ENCODE measurements around the gene RGS16. TPM values are rescaled to one million over a fixed set of nuclear protein-coding genes. Genes with fewer than 3 reads are reported as not detected.

RGS16 gene
- total RNA-seq, 1 donor from 2014 or later, result 8.1 TPM

- no peak for DNase-seq (ENCODE audit: low spot score in 2 of 2)
- Histone ChIP-seq H3K27ac (no peak overlapping the region), H3K4me1 (peaks cover 0 to 15% of the 10 kb centered on the region in 2 donors), H3K27me3 (no peaks in the 10 kb centered on the region), H3K36me3 (peaks cover 0 to 7% of the 10 kb centered on the region in 2 donors), H3K4me3 (no peak overlapping the region), H3K9me3 (peaks cover 0 to 7% of the 10 kb centered on the region in 2 donors)
- TF ChIP-seq CTCF (IDR thresholded peaks at IDR 0.05), result no peak
- intact Hi-C loops (cut with DNase I), result no loop called here
Observed at GRCh38 chr1:182587093-182587492, 17.1 kb downstream of the RGS16 start.

DNA sequence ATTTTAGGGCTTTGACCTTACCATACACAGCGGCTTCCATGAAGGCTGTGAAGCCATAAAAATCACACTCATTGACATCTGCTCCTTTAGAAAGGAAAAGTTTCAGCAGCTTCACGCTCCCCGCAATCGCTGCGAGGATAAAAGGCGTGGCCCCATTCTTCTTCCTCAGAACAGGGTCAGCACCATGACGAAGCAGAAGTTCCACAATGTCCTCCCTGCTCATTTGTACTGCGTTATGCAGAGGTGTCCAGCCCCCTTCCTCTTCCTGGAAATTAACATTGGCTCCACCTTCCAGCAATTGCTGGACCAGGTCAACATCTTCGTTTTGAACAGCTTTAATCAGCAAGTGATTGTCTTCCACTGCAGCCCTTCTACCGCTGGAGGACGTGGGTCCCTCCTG lies 17.8 kb downstream of the RGS16 start:
- H3K36me3 ChIP-seq, result peaks cover 3 to 14% of the 10 kb centered on the region in 2 donors
- no peak for TF ChIP-seq CTCF (IDR thresholded peaks at IDR 0.05)

DNA sequence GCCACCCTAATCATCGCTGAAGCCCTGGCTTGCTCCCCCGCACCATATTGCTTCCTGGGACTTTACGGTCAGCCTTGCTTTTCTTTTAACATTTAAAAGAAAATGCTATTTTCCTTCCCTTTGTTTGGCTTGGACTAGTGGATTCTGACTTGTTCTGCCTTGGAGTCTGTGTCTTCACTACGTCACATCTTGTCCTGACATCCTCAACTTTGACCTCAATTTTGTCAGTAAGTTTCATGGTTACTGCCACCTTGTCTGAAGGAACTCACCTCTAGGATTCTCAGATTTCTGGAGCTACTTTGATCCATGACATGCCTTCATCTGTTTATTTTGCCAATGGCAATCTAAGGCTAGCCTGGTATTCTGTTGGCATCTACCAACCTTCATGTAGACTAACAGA lies 19.4 kb downstream of the RGS16 start:
- no peak for TF ChIP-seq CTCF (IDR thresholded peaks at IDR 0.05)
- Histone ChIP-seq H3K4me1 (peaks cover 0 to 15% of the 10 kb centered on the region in 2 donors), H3K36me3 (peaks cover 5 to 30% of the 10 kb centered on the region in 2 donors), H3K27ac (no peak overlapping the region), H3K27me3 (no peaks in the 10 kb centered on the region), H3K4me3 (no peak overlapping the region), H3K9me3 (peaks cover 0 to 7% of the 10 kb centered on the region in 2 donors)
- intact Hi-C loops (cut with DNase I), result no loop called here
- no peak for DNase-seq (ENCODE audit: low spot score in 2 of 2)

More for the DNA sequence above, 17.8 kb downstream of the RGS16 start:
- Histone ChIP-seq H3K27me3 (no peaks in the 10 kb centered on the region), H3K4me1 (peaks cover 0 to 15% of the 10 kb centered on the region in 2 donors), H3K27ac (no peak overlapping the region), H3K4me3 (no peak overlapping the region), H3K9me3 (peaks cover 0 to 7% of the 10 kb centered on the region in 2 donors)
- DNase-seq (ENCODE audit: low spot score in 2 of 2), result no peak
- intact Hi-C loops (cut with DNase I), result no loop called here

- no peak for DNase-seq (ENCODE audit: low spot score in 2 of 2)
- Histone ChIP-seq H3K4me3 (no peak overlapping the region), H3K27me3 (no peaks in the 10 kb centered on the region), H3K27ac (no peak overlapping the region), H3K36me3 (peaks cover 19 to 39% of the 10 kb centered on the region in 2 donors), H3K9me3 (no peaks in the 10 kb centered on the region), H3K4me1 (peaks cover 0 to 3% of the 10 kb centered on the region in 2 donors)
- intact Hi-C loops (cut with DNase I), result no loop called here
- TF ChIP-seq CTCF (IDR thresholded peaks at IDR 0.05), result no peak
Observed at GRCh38 chr1:182580736-182581135, 23.5 kb downstream of the RGS16 start.

DNA sequence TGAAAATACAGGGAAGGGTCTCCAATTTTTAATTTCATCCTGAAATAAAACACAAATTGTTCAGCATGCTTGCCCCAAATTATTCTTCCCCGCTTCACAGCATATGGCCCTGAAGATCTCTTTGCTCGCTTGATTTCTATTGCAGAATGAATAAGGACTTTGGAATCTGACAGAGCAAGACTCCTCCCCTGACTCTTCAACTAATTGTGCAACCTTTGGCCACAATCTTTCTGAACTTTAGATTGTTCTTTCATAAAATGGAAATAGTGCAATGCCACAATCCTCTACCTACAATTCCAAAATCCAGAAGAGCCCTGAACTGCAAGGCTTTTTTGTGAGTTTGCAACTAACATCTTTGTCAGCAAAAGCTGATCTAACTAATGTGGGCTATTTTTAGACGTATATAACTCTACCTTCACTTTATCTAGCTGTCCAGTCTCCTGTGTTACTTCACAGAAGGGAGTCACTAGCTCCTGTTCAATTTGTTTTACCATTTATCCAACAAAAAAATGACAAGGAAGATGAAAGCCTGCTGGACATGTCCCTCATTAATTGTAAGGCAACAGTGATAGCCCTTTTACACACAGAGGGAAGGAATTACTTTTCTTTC lies 28.5 kb downstream of the RGS16 start:
- Histone ChIP-seq H3K27me3 (no peaks in the 10 kb centered on the region), H3K4me3 (no peak overlapping the region), H3K27ac (no peak overlapping the region), H3K36me3 (peaks cover 27 to 39% of the 10 kb centered on the region in 2 donors), H3K9me3 (no peaks in the 10 kb centered on the region), H3K4me1 (no peaks in the 10 kb centered on the region)
- no peak for DNase-seq (ENCODE audit: low spot score in 2 of 2)
- TF ChIP-seq CTCF (IDR thresholded peaks at IDR 0.05), result no peak
- intact Hi-C loops (cut with DNase I), result no loop called here
